GM11168 (cell line): ENCODE data around the gene CKLF.

ENCODE experiments used
- in situ Hi-C: fragments of 300-500 bp; cut with MboI; formaldehyde crosslinking; loops from one replicate; pipeline ENCODE4 v1.12.0; 2022; ENCODE audit warnings: low sequenced_read_pairs; ENCODE audit not compliant: unreplicated experiment

The CKLF gene

GRCh38 chr16:66516808-66517585 is 35.4 kb upstream of the CKLF start:
- in situ Hi-C loops: no loop called here

- in situ Hi-C loops: no loop called here
Observed at GRCh38 chr16:66517586-66518263, 34.7 kb upstream of the CKLF start.

GRCh38 chr16:66519482-66520373 is 32.6 kb upstream of the CKLF start:
- in situ Hi-C loops: no loop called here

- in situ Hi-C loops: no loop called here
Observed at GRCh38 chr16:66520406-66521170, 31.8 kb upstream of the CKLF start.

- in situ Hi-C loops: no loop called here
Observed at GRCh38 chr16:66521252-66521713, 31.1 kb upstream of the CKLF start.

- in situ Hi-C loops: no loop called here
Observed at GRCh38 chr16:66521951-66522771, 30.2 kb upstream of the CKLF start.

- in situ Hi-C loops: no loop called here
Observed at GRCh38 chr16:66522816-66523590, 29.4 kb upstream of the CKLF start.

GRCh38 chr16:66523861-66524354 is 28.5 kb upstream of the CKLF start:
- in situ Hi-C loops: no loop called here

GRCh38 chr16:66524601-66525164 is 27.7 kb upstream of the CKLF start:
- in situ Hi-C loops: no loop called here

GRCh38 chr16:66525396-66526180 is 26.8 kb upstream of the CKLF start:
- in situ Hi-C loops: no loop called here

- in situ Hi-C loops: no loop called here
Observed at GRCh38 chr16:66528294-66528693, 24.1 kb upstream of the CKLF start.

- in situ Hi-C loops: no loop called here
Observed at GRCh38 chr16:66529475-66529874, 22.9 kb upstream of the CKLF start.

- in situ Hi-C loops: no loop called here
Observed at GRCh38 chr16:66534376-66534799, 18.0 kb upstream of the CKLF start.

GRCh38 chr16:66536525-66536924 is 15.9 kb upstream of the CKLF start:
- in situ Hi-C loops: no loop called here

GRCh38 chr16:66537236-66537635 is 15.1 kb upstream of the CKLF start:
- in situ Hi-C loops: no loop called here

- in situ Hi-C loops: no loop called here
Observed at GRCh38 chr16:66538910-66539309, 13.5 kb upstream of the CKLF start.
